Measurements from ENCODE around the gene FBXW8. TPM values are rescaled to one million over a fixed set of nuclear protein-coding genes. Genes with fewer than 3 reads are reported as not detected.

Gene FBXW8
- total RNA-seq, 1 donor from 2014 or later: 13.8 TPM

- H3K4me1 ChIP-seq: no peaks in the 10 kb centered on the region
- H3K27ac ChIP-seq: no peak overlapping the region
- no peak for TF ChIP-seq POLR2AphosphoS5 (IDR thresholded peaks at IDR 0.05; ENCODE audit: insufficient read depth in 1 of 2, low read depth in 1 of 2)
- intact Hi-C loops (cut with DNase I): no loop called here
- H3K36me3 ChIP-seq: no peaks in the 10 kb centered on the region
- no peaks in the 10 kb centered on the region for H3K27me3 ChIP-seq
- H3K9me3 ChIP-seq: no peaks in the 10 kb centered on the region
- no peak overlapping the region for H3K4me3 ChIP-seq
- DNase-seq (ENCODE audit: extremely low spot score in 2 of 2): no peak
These were observed 135.7 kb downstream of the FBXW8 start for GRCh38 chr12:117046425-117046824.

DNA sequence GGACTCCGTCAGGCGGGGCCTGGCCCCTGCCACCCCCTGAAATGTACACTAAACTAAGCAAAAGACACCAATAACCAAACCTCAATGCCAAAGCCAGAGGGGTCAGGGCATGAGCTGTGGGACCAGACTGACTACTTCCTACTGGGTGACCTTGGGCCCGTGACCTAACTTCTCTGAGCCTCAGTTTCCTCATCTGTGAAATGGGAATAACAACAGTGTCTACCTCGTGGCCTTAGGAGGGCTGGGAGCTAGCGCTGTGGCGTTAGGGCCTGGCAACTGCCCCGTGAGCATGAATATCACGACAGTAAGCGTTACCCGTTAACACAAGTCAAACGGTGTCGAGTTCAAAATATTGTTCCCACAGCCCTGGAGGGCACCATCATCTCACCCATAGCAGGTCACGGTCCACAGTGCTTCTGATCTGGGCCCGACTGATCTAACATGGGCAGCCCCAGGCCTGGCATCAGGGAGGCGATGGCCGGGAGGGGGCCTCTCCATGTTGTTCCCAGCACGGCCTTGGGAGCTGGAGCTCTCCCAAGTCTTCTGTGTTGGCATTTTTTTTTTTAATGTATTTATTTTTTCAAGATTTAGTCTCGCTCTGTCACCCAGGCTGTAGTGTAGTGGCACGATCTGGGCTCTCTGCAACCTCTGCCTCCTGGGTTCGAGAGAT lies 136.2 kb downstream of the FBXW8 start:
- Histone ChIP-seq H3K4me3 (no peak overlapping the region), H3K36me3 (no peaks in the 10 kb centered on the region), H3K4me1 (no peaks in the 10 kb centered on the region), H3K27ac (no peak overlapping the region), H3K9me3 (no peaks in the 10 kb centered on the region), H3K27me3 (no peaks in the 10 kb centered on the region)
- no peak for TF ChIP-seq POLR2A (IDR thresholded peaks at IDR 0.05)
- TF ChIP-seq, protein P1, sequence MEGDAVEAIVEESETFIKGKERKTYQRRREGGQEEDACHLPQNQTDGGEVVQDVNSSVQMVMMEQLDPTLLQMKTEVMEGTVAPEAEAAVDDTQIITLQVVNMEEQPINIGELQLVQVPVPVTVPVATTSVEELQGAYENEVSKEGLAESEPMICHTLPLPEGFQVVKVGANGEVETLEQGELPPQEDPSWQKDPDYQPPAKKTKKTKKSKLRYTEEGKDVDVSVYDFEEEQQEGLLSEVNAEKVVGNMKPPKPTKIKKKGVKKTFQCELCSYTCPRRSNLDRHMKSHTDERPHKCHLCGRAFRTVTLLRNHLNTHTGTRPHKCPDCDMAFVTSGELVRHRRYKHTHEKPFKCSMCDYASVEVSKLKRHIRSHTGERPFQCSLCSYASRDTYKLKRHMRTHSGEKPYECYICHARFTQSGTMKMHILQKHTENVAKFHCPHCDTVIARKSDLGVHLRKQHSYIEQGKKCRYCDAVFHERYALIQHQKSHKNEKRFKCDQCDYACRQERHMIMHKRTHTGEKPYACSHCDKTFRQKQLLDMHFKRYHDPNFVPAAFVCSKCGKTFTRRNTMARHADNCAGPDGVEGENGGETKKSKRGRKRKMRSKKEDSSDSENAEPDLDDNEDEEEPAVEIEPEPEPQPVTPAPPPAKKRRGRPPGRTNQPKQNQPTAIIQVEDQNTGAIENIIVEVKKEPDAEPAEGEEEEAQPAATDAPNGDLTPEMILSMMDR (IDR thresholded peaks at IDR 0.05): no peak
- TF ChIP-seq POLR2AphosphoS5 (IDR thresholded peaks at IDR 0.05; ENCODE audit: insufficient read depth in 1 of 2, low read depth in 1 of 2): no peak
- DNase-seq (ENCODE audit: extremely low spot score in 2 of 2): no peak
- intact Hi-C loops (cut with DNase I): no loop called here

DNA sequence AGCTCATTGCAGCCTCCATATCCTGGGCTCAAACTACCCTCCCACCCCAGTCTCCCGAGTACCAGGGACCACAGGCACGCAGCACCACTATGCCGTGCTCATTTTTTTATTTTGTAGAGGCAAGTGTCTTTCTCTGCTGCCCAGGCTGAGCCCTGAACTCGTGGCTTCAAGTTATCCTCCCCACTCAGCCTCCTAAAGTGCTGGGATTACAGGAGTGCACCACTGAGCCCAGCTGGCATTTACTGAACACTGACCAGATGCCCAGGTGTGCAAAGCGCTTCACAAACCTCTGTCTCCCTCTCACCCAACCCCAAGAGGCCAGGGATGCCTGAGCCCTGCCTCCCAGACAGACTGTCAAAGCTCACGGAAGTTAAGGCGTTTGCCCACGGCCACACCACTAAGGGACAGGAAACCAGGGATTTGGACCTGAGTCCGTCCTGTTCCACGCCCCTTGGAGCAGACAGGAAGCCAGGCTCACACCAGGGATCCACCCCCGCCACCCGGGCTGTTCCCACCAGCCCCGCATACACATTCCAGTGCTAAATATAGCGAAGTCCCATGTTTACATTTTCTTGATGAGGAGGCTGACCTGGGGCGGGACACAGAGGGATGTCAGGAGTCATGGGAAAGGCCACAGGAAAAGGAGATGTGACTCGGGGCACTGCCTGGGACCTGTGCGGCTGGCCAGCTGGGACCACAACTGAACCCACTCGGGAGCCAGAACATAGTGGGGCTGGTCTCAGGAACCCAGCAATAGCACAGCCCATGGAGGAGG lies 137.2 kb downstream of the FBXW8 start:
- H3K27me3 ChIP-seq: no peaks in the 10 kb centered on the region
- no peak for DNase-seq (ENCODE audit: extremely low spot score in 2 of 2)
- no peaks in the 10 kb centered on the region for H3K36me3 ChIP-seq
- intact Hi-C loops (cut with DNase I): no loop called here
- no peak for TF ChIP-seq POLR2AphosphoS5 (IDR thresholded peaks at IDR 0.05; ENCODE audit: insufficient read depth in 1 of 2, low read depth in 1 of 2)
- TF ChIP-seq POLR2A (IDR thresholded peaks at IDR 0.05): no peak
- TF ChIP-seq, protein P1 (IDR thresholded peaks at IDR 0.05): no peak
- no peak overlapping the region for H3K4me3 ChIP-seq
- no peaks in the 10 kb centered on the region for H3K4me1 ChIP-seq
- H3K27ac ChIP-seq: no peak overlapping the region
- H3K9me3 ChIP-seq: no peaks in the 10 kb centered on the region

DNA sequence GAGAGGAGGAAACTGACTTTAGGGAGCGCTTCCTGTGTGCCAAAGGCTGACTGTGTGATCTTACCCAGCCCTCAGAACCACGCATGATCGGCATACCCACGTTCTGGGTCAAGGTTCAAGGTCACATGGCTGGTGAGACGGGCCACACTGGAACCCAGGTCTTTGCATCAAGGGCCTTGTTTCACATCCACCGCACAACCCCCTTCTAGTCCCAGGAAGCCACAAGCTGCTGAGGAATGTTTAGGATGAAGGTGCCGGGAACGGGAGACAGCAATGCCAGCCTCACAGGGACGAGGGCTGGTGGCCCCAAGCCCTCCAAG lies 137.8 kb downstream of the FBXW8 start:
- no peaks in the 10 kb centered on the region for H3K9me3 ChIP-seq
- H3K27me3 ChIP-seq: no peaks in the 10 kb centered on the region
- no peaks in the 10 kb centered on the region for H3K36me3 ChIP-seq
- H3K4me1 ChIP-seq: no peaks in the 10 kb centered on the region
- TF ChIP-seq, protein P1 (IDR thresholded peaks at IDR 0.05): no peak
- TF ChIP-seq POLR2AphosphoS5 (IDR thresholded peaks at IDR 0.05; ENCODE audit: insufficient read depth in 1 of 2, low read depth in 1 of 2) (no peak), POLR2A (IDR thresholded peaks at IDR 0.05) (no peak)
- no peak overlapping the region for H3K27ac ChIP-seq
- no peak overlapping the region for H3K4me3 ChIP-seq
- intact Hi-C loops (cut with DNase I): no loop called here
- no peak for DNase-seq (ENCODE audit: extremely low spot score in 2 of 2)

DNA sequence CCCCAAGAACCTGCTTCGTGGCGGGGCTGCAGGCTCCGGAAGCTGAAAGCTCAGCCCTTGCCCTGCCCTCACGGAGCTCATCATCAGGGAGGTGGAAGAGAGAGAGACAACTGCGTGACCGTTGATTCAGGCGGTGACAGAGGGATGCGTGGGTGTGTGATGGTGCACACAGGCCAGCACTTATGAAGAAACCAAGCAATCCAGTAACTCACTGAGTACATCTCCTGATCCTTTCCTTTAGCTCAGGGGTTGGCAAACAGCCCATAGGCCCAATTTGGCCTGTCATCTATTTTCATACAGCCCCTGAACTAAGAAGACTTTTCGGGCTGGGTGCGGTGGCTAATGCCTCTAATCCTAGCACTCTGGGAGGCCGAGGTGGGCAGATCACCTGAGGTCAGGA lies 138.5 kb downstream of the FBXW8 start:
- no peaks in the 10 kb centered on the region for H3K4me1 ChIP-seq
- no peak overlapping the region for H3K4me3 ChIP-seq
- no peaks in the 10 kb centered on the region for H3K27me3 ChIP-seq
- no peak overlapping the region for H3K27ac ChIP-seq
- TF ChIP-seq, protein P1 (IDR thresholded peaks at IDR 0.05): no peak
- no peak for TF ChIP-seq POLR2AphosphoS5 (IDR thresholded peaks at IDR 0.05; ENCODE audit: insufficient read depth in 1 of 2, low read depth in 1 of 2)
- TF ChIP-seq POLR2A (IDR thresholded peaks at IDR 0.05): no peak
- intact Hi-C loops (cut with DNase I): no loop called here
- no peaks in the 10 kb centered on the region for H3K36me3 ChIP-seq
- H3K9me3 ChIP-seq: no peaks in the 10 kb centered on the region
- no peak for DNase-seq (ENCODE audit: extremely low spot score in 2 of 2)

Data from vagina (tissue), 2 donors.